HUES48 (cell line): ENCODE results near the gene SIAE.
A peak's percentile ranks its signal among the peaks of the same experiment; 100 is the strongest.

ENCODE experiments used
- H3K27ac ChIP-seq: one replicate; pipeline ENCODE4 v1.7.0; 2013; ENCODE audit warnings: low read depth, low read length, inconsistent platforms
- H3K27me3 ChIP-seq: 2 replicates; pipeline ENCODE4 v1.6.1; 2013; ENCODE audit warnings: mild to moderate bottlenecking, low read length; ENCODE audit not compliant: control insufficient read depth, insufficient read depth
- H3K36me3 ChIP-seq: 2 replicates; pipeline ENCODE4 v1.6.1; 2013; ENCODE audit warnings: low read length; ENCODE audit not compliant: control insufficient read depth, insufficient read depth
- H3K4me1 ChIP-seq: 2 replicates; pipeline ENCODE4 v1.6.1; 2013; ENCODE audit warnings: mild to moderate bottlenecking, low read length; ENCODE audit not compliant: control insufficient read depth, insufficient read depth
- H3K4me3 ChIP-seq: 2 replicates; pipeline ENCODE4 v1.5.1; 2013; ENCODE audit warnings: mild to moderate bottlenecking, low read depth, low read length
- H3K9ac ChIP-seq: 2 replicates; pipeline ENCODE4 v1.6.1; 2013; ENCODE audit warnings: mild to moderate bottlenecking, low read depth, low read length, moderate library complexity
- H3K9me3 ChIP-seq: 2 replicates; pipeline ENCODE4 v1.6.1; 2013; ENCODE audit warnings: low read length; ENCODE audit not compliant: control insufficient read depth, insufficient read depth

The SIAE gene, protein sequence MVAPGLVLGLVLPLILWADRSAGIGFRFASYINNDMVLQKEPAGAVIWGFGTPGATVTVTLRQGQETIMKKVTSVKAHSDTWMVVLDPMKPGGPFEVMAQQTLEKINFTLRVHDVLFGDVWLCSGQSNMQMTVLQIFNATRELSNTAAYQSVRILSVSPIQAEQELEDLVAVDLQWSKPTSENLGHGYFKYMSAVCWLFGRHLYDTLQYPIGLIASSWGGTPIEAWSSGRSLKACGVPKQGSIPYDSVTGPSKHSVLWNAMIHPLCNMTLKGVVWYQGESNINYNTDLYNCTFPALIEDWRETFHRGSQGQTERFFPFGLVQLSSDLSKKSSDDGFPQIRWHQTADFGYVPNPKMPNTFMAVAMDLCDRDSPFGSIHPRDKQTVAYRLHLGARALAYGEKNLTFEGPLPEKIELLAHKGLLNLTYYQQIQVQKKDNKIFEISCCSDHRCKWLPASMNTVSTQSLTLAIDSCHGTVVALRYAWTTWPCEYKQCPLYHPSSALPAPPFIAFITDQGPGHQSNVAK

DNA sequence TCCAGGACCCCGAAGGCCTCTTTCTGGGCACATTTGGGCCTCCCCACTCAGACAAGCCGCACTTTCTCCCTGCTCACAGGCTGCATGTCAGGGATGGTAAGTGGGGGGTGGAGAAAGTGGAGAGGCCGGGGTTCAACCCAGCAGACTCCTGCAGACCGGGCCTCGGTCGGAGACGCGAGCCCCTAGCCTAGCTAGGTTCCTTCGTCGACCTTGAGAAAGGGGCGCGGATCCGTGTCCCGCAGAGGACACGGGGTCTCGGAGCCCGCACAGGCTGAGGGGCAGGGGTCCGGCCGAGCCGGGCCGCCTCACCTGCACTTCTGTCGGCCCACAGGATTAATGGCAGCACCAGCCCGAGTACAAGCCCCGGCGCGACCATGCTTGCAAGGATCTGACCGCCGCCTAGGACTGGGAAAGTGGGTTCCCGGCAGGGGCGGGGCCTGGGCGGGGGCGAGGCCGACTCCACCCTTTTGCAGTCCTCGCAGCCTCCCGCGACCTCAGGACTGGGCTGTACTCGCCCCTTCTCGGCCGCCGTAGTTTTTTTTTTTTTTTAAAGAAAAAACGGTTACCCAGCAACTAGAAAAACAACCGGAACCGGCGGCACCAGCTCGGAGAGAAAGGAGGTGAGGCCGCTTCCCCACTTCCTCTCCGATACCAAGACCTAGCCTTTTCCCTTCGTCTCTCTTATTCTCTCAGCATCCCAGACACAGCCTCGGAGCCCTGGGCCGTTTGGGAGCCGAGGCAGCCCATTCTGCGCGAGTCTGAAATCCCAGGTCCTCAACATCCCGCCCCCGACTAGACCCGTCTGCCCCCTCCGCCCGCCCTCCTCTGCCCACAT is at the start of gene SIAE, which contains the start of gene SPA17:
TSS of gene SIAE (minus strand) at position 407 of the 835 bp plus-strand sequence. CDS start at position 376, 31 bp downstream.
TSS of gene SPA17 (plus strand) at position 572 of the 835 bp plus-strand sequence. CDS start 1,361 bp downstream, outside the sequence.
- H3K27ac ChIP-seq: peak within 1 kb of the TSS; percentile 83

DNA sequence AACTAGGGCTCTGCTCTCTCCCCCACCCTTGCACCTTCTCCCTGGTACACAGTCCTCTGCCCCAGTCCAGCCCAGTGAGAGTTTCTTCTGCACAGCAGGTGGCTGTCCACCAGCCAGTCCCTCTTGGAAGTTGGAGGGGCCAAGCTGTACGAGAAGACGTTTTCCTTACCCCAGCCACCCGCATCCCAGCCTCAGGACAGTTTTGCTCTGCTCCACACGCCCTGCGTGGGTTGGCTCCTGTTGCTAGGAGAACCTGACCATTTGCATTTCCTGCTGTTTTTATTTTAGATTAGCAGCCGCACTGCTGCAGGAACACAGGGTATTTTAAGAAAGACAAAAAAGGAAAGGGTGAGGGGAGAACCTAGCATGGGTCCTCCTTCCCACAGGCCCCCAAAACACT is 48.6 kb upstream of the SIAE start:
- H3K4me1 ChIP-seq: peaks cover 26% of the 10 kb centered on the region
- peaks cover 97% of the 10 kb centered on the region for H3K27me3 ChIP-seq
- no peak overlapping the region for H3K27ac ChIP-seq
- H3K4me3 ChIP-seq: no peak overlapping the region
- no peaks in the 10 kb centered on the region for H3K36me3 ChIP-seq
- H3K9me3 ChIP-seq: no peaks in the 10 kb centered on the region
- H3K9ac ChIP-seq: no peak overlapping the region

More for the DNA sequence above, at the start of gene SIAE, which contains the start of gene SPA17:
- H3K9me3 ChIP-seq: no peaks in the 10 kb centered on the region
- H3K4me1 ChIP-seq: 0 out of 2 replicates have a peak, but pooled peaks cover 6% of the 10 kb centered on the region
- no peaks in the 10 kb centered on the region for H3K36me3 ChIP-seq
- H3K27me3 ChIP-seq: peaks cover 36% of the 10 kb centered on the region
- H3K9ac ChIP-seq: peak within 1 kb of the TSS; percentile 75
- H3K4me3 ChIP-seq: peak within 1 kb of the TSS; percentile 94

DNA sequence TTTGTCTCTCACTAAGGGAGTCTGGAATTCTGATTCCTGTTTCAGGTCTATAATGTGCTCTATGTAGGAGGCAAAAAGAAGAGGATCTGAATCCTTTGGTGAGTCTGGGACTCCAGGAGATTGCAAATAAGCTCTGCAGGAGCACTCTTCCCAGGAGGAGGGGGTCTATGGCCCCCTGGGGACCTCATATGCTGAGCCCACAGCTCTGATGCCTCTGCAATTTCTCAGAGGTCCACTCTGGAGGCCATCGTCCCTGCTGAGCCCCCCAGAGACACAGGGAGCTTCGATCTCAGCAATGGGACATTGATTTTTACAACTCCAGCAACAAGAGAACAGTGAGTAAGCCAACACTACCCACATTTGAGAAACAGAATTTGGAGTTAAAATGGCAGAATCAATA is 46.0 kb upstream of the SIAE start:
- no peak overlapping the region for H3K4me3 ChIP-seq
- H3K9ac ChIP-seq: no peak overlapping the region
- H3K36me3 ChIP-seq: no peaks in the 10 kb centered on the region
- peaks cover 10% of the 10 kb centered on the region; the same call in 1 of the 2 replicates for H3K4me1 ChIP-seq
- H3K27me3 ChIP-seq: peaks cover 100% of the 10 kb centered on the region
- H3K27ac ChIP-seq: no peak overlapping the region
- no peaks in the 10 kb centered on the region for H3K9me3 ChIP-seq

DNA sequence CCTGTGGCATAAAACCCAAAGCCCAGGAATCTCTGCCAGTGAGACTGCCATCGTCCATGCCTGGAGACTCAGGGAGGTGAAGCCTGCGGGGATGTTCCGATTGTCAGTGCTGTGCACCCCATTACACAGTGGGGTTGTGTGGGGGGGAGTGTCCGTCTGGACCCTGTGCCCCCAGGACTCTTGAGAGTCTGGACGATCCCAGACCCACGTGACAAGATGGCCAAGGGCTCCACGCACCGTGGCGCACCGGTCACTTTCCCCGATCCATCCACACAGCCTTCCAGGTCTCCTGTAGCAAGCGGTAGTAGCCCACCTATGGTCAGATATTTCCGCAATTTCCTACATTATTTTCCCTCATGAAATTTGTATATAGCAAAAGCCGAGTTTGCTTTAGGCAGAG is 45.3 kb upstream of the SIAE start:
- H3K9ac ChIP-seq: no peak overlapping the region
- H3K27ac ChIP-seq: no peak overlapping the region
- H3K27me3 ChIP-seq: peaks cover 100% of the 10 kb centered on the region
- peak overlapping the region; percentile 59 for H3K4me3 ChIP-seq
- peaks cover 8% of the 10 kb centered on the region; the same call in 1 of the 2 replicates for H3K4me1 ChIP-seq
- H3K9me3 ChIP-seq: no peaks in the 10 kb centered on the region
- H3K36me3 ChIP-seq: no peaks in the 10 kb centered on the region

DNA sequence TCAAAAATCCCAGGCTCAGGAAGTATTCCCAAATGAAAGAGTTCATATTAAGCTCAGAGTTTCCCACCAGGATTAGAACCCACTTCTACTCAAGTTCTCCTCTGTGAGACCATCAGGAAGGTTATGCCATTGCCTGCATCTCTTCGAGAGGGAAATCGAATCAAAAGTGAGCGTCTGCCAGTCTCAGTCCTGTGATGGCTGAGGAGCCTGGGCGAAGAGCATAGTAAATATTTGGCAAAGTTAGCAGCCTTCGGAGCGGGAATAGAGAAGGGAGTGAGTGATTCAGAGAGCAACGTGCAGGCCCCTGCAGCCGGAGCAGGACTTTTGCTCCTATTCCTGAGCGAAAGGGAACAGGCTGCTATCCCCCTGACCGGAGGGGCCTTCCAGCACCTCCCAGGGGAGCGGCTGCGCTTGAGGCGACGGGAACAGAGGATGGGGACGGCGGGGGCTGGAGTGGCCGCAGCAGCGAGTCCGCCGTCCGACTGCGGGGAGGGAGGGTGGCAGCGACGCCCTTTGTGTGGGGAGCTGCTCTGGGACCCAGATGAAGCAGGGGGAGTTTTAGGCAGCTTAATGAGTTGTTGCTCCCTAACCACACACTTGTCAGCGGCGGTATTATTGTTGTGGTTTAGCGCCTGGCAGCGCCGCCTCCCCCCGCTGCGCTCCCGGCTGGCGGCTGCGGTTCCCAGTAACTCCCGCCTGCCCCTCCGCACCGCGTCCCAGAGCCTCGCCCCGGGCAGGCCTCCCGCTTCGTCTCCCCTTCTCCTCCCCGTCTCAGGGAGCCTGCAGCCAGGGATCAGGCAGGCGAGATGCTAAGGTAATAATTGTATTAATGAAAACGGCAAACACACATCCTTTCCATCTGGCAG is 44.5 kb upstream of the SIAE start:
- no peak overlapping the region for H3K9ac ChIP-seq
- peaks cover 94% of the 10 kb centered on the region for H3K27me3 ChIP-seq
- H3K4me1 ChIP-seq: peaks cover 8% of the 10 kb centered on the region; the same call in 1 of the 2 replicates
- peak overlapping the region; percentile 59 for H3K4me3 ChIP-seq
- H3K27ac ChIP-seq: no peak overlapping the region
- H3K36me3 ChIP-seq: no peaks in the 10 kb centered on the region
- H3K9me3 ChIP-seq: no peaks in the 10 kb centered on the region

DNA sequence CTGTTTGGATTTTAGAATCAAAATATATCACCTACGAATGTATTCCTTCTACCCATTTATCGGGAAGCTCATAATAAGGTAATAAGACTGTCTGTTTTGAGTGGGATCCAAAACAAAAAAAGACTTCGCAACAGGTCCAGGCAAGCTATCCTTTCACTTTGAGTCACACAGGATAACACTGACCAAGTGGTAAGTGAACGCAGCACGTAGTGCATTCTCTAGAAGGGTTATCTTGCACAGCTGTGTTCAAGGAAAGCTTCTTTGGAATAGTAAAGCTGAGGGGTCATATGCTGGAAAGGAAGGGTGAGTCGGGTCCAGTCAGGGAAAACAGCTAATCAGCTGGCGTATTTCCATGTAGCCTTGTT is 43.9 kb upstream of the SIAE start:
- H3K9ac ChIP-seq: no peak overlapping the region
- H3K4me1 ChIP-seq: peaks cover 8% of the 10 kb centered on the region; the same call in 1 of the 2 replicates
- H3K27me3 ChIP-seq: peaks cover 88% of the 10 kb centered on the region
- no peaks in the 10 kb centered on the region for H3K36me3 ChIP-seq
- H3K9me3 ChIP-seq: no peaks in the 10 kb centered on the region
- H3K4me3 ChIP-seq: peak overlapping the region; percentile 59; the same call in 1 of the 2 replicates
- H3K27ac ChIP-seq: no peak overlapping the region

DNA sequence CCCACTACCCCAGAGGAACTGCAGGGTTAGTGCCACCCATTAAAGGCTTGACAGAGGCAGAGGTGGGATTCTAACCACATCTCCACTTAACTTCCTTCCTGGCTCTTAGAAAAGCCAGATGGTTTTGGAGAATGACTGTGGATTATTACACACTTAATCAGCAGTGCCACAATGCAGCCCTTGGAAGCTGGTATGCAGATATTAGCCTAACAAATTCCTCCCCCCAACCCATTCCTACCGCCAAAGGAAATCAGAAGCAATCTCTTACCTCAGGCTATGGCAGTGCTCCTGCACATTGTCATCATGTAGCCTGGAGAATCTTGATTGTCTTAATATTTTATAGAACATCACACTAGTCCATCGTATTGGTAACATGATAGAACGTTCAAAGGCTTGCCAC is 43.1 kb upstream of the SIAE start:
- Histone ChIP-seq H3K4me1 (peaks cover 8% of the 10 kb centered on the region; the same call in 1 of the 2 replicates), H3K36me3 (no peaks in the 10 kb centered on the region), H3K4me3 (no peak overlapping the region), H3K9ac (no peak overlapping the region), H3K9me3 (no peaks in the 10 kb centered on the region), H3K27ac (no peak overlapping the region), H3K27me3 (peaks cover 80% of the 10 kb centered on the region)

DNA sequence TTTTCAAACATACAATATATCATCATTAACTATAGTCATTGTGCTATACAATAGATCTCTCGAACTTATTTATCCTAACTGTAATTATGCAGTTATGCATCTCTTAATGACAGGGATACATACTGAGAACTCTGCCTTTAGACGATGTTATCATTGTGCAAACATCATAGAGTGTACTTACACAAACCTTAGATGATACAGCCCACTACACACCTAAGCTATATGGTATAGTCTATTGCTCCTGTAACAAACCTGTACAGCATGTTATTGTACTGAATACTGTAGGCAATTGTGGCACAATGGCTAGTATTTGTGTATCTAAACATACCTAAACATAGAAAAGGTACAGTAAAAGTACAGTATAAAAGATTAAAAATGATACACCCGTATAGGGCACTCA is 38.9 kb upstream of the SIAE start:
- no peaks in the 10 kb centered on the region for H3K36me3 ChIP-seq
- H3K27ac ChIP-seq: no peak overlapping the region
- H3K9ac ChIP-seq: no peak overlapping the region
- H3K9me3 ChIP-seq: peaks cover 2% of the 10 kb centered on the region; the same call in 1 of the 2 replicates
- H3K4me1 ChIP-seq: no peaks in the 10 kb centered on the region
- no peak overlapping the region for H3K4me3 ChIP-seq
- peaks cover 38% of the 10 kb centered on the region for H3K27me3 ChIP-seq

DNA sequence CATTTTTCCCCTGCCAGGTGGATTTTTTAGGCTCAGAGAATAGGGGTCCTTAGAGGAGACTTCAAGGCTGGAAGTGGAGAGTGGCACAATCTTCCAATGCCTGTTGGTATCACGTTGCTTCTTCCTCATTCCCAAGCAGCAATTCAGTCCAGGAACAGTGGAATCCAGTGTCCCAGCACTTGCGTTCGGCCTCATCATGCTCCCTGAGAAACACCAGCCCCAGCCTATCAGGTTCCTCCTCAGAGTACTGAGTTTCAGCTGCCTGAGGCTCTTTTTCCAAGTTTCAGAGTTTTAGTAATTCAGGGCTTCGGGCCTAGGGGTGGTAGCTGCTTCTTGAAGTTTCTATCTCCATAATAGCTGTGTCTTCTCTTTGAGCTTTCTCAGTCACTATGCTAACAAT is 34.3 kb upstream of the SIAE start:
- Histone ChIP-seq H3K27me3 (no peaks in the 10 kb centered on the region), H3K9me3 (peaks cover 2% of the 10 kb centered on the region; the same call in 1 of the 2 replicates), H3K9ac (no peak overlapping the region)

DNA sequence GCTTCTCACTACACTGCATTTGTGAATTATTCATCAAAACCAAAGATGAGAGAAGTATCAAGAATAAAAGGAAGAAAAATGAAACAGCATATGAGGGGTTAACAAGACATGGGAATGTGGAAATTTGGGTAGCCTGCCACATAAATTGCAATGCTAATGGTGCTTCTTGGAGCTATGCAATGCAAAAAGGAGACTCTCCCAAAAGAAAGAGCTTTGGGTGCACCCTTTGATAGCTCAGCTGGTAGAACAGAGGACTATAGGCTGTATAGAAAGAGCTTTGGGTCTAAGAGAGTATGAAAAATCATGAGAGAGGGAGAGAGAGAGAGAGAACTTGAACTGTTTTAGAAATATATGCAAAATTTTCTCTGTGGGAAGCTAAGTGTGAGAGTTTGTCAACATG is 26.5 kb upstream of the SIAE start:
- Histone ChIP-seq H3K4me1 (peaks cover 7% of the 10 kb centered on the region; the same call in 1 of the 2 replicates), H3K9ac (no peak overlapping the region), H3K9me3 (no peaks in the 10 kb centered on the region), H3K27ac (no peak overlapping the region), H3K4me3 (no peak overlapping the region), H3K27me3 (no peaks in the 10 kb centered on the region), H3K36me3 (no peaks in the 10 kb centered on the region)

More for the DNA sequence above, 34.3 kb upstream of the SIAE start:
- H3K4me1 ChIP-seq: no peaks in the 10 kb centered on the region
- H3K36me3 ChIP-seq: no peaks in the 10 kb centered on the region
- H3K4me3 ChIP-seq: no peak overlapping the region
- no peak overlapping the region for H3K27ac ChIP-seq
